Ectodermal cell (in vitro differentiated cells): ENCODE results near the gene S100A7. TPM values are rescaled to one million over a fixed set of nuclear protein-coding genes. Genes with fewer than 3 reads are reported as not detected.

Source experiments
- H3K27ac ChIP-seq: 2 replicates; pipeline ENCODE4 v1.7.0; 2013; ENCODE audit warnings: mild to moderate bottlenecking, low read depth, low read length; ENCODE audit not compliant: insufficient read depth, poor library complexity, severe bottlenecking
- H3K27me3 ChIP-seq: 2 replicates; pipeline ENCODE4 v1.7.0; 2013; ENCODE audit warnings: mild to moderate bottlenecking, low read length; ENCODE audit not compliant: insufficient read depth, control insufficient read depth, poor library complexity, severe bottlenecking
- H3K36me3 ChIP-seq: one replicate; pipeline ENCODE4 v1.7.0; 2013; ENCODE audit warnings: low read length; ENCODE audit not compliant: control insufficient read depth, insufficient read depth
- H3K4me1 ChIP-seq: one replicate; pipeline ENCODE4 v1.7.0; 2013; ENCODE audit warnings: low read length; ENCODE audit not compliant: control insufficient read depth, insufficient read depth
- H3K4me3 ChIP-seq: 2 replicates; pipeline ENCODE4 v1.7.0; 2013; ENCODE audit warnings: low read depth, low read length, control low read depth; ENCODE audit not compliant: insufficient read depth
- H3K9me3 ChIP-seq: 2 replicates; pipeline ENCODE4 v1.7.0; 2013; ENCODE audit warnings: mild to moderate bottlenecking, low read length, moderate library complexity; ENCODE audit not compliant: control insufficient read depth
- WGBS, 2 experiments: methylation state at CpG; one replicate each; pipeline ENCODE4 v1.1.7; 2013; ENCODE audit warnings: missing lambda C conversion rate in 2 of 2; 5-methylcytosine and 5-hydroxymethylcytosine counted together
- polyA plus RNA-seq, 4 experiments: library from polyadenylated mRNA; stranded (reverse); fragments of 50-300 nt; gene quantifications; one replicate each; pipeline ENCODE4 v1.2.3, GENCODE V29; 2013

S100A7 gene
- not detected for polyA plus RNA-seq (2013, experiment 1 of 4)
- polyA plus RNA-seq (2013, experiment 2 of 4) = not detected
- not detected for polyA plus RNA-seq (2013, experiment 3 of 4)
- polyA plus RNA-seq (2013, experiment 4 of 4) = not detected

GRCh38 chr1:153460551-153460950 lies at the start of gene S100A7:
S100A7 (minus strand) TSS chr1:153460651; CDS start chr1:153459013, 1,638 bp downstream.
- Histone ChIP-seq H3K36me3 (no peaks in the 10 kb centered on the region), H3K27ac (no peak within 1 kb of the TSS), H3K4me1 (no peaks in the 10 kb centered on the region), H3K9me3 (no peaks in the 10 kb centered on the region), H3K4me3 (no peak within 1 kb of the TSS), H3K27me3 (no peaks in the 10 kb centered on the region)
- whole genome bisulfite sequencing, 2 experiments = 90 to 93% methylated on average over 4 of the region's 4 CpGs

DNA sequence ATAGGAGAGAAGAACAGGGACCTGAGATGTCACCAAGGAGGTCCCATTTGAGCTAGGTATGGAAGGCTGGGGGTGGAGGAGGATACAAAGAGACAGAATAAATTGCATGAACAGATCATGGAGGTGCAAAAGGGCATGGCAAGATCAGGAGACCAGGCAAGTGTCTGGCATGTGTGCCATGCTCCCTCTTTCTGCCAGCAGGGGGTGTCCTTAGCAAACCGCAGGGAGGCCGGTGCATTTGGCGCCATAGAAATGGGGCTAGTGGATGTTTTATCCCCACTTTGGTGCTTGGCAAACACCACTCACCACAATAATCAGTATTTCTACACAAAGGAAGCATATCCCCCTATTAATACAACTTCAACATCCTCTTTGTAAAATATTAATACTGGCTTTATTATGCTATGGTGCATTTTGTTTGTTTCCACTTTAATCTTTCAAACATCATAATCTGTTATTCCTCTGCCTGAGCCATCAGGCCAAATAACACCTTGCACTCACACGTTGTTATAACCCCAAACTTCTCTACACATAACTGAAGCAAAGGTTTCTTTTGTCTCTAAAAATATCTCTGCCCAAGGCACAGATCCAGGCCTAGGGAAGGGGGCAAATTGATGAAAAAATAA lies 49.4 kb upstream of the S100A7 start:
- Histone ChIP-seq H3K27ac (no peak overlapping the region), H3K27me3 (no peaks in the 10 kb centered on the region), H3K4me3 (no peak overlapping the region), H3K36me3 (no peaks in the 10 kb centered on the region), H3K4me1 (no peaks in the 10 kb centered on the region), H3K9me3 (no peaks in the 10 kb centered on the region)
- 64 to 73% methylated on average over 4 of the region's 4 CpGs for WGBS, 2 experiments

GRCh38 chr1:153509036-153509435 lies 48.6 kb upstream of the S100A7 start:
- no peaks in the 10 kb centered on the region for H3K4me1 ChIP-seq
- H3K4me3 ChIP-seq = no peak overlapping the region
- H3K27ac ChIP-seq = no peak overlapping the region
- no peaks in the 10 kb centered on the region for H3K9me3 ChIP-seq
- no peaks in the 10 kb centered on the region for H3K27me3 ChIP-seq
- WGBS, 2 experiments = 89 to 91% methylated on average over 3 of the region's 3 CpGs
- H3K36me3 ChIP-seq = no peaks in the 10 kb centered on the region

- H3K27ac ChIP-seq = no peak overlapping the region
- H3K36me3 ChIP-seq = no peaks in the 10 kb centered on the region
- no peak overlapping the region for H3K4me3 ChIP-seq
- H3K4me1 ChIP-seq = no peaks in the 10 kb centered on the region
- no peaks in the 10 kb centered on the region for H3K9me3 ChIP-seq
- H3K27me3 ChIP-seq = no peaks in the 10 kb centered on the region
- 89 to 94% methylated on average over 11 of the region's 11 CpGs for WGBS, 2 experiments
Observed at GRCh38 chr1:153507926-153508583, 47.6 kb upstream of the S100A7 start.

DNA sequence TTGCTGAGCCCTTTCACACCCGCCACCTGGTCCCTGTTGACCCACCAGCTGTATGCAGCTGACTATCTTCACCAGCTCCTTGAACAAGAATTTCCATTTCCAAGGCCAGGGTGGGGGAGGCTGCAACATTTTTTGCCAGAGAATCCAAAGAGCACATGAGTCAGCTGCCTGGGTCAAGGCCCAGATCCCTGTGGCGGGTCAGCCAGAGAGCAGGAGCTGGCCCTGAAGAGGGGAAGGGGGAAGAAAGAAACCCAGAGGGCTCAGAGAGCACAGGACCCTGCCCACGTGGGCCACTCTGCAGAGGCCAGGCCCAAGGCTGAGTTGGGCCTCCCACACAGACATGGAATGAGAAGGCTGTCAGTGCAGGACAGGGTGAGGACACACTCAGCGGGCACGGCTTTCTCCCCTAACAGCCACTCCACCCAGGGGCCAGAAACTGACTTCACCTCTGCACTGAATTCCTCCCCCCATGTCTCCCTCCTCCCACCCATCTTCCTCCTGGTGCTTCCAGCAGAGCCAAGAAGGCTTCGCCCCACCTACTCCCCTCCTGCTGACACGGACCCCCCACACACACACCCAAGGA lies 46.5 kb upstream of the S100A7 start:
- Histone ChIP-seq H3K9me3 (no peaks in the 10 kb centered on the region), H3K27me3 (no peaks in the 10 kb centered on the region), H3K4me3 (no peak overlapping the region), H3K4me1 (no peaks in the 10 kb centered on the region), H3K27ac (no peak overlapping the region), H3K36me3 (no peaks in the 10 kb centered on the region)
- WGBS, 2 experiments = 79% methylated on average over 7 of the region's 7 CpGs

DNA sequence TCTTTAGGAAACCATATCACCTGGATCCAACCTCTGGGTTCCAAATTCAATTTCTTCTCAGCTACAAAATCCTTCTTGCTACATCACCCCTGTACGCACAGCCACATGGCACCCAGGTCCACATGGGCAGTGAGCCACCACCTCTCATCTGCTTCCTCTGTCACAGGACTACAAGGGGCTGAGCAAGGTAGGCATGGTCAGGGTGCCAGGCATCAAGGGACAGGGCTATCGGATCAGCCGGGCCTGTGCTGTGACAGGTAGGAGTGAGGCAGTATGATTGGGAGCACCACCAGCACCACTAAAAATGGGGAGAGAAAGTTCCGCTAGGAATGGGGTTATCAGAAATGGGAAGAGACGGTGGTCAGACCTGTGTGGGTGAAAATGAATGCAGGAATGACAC lies 45.9 kb upstream of the S100A7 start:
- Histone ChIP-seq H3K4me3 (no peak overlapping the region), H3K27ac (no peak overlapping the region), H3K4me1 (no peaks in the 10 kb centered on the region), H3K9me3 (no peaks in the 10 kb centered on the region), H3K27me3 (no peaks in the 10 kb centered on the region), H3K36me3 (no peaks in the 10 kb centered on the region)
- WGBS, 2 experiments = 93% methylated on average over 5 of the region's 5 CpGs

DNA sequence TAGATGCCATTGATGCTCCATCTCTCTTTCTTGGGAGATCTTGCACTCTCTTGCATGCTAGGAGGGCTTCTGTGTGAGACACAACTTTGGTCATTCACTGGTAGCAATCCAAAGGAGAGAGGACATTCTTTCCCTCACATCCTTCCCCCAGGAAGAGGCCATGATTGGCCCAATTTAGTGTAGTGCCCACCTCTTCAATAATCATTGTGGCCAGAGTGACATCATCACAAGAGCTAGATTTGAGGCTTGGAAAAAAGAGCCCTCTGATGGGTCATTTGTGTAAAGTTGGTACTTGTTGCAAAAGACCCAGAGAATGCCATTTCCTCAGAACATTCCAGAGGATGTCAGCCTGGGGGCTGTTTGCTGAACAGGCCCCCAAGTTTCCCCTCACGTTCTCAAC lies 45.1 kb upstream of the S100A7 start:
- no peaks in the 10 kb centered on the region for H3K27me3 ChIP-seq
- H3K9me3 ChIP-seq = no peaks in the 10 kb centered on the region
- no peaks in the 10 kb centered on the region for H3K36me3 ChIP-seq
- H3K4me3 ChIP-seq = no peak overlapping the region
- no peak overlapping the region for H3K27ac ChIP-seq
- WGBS, 2 experiments = 81 to 89% methylated on average over 1 of the region's 1 CpG
- no peaks in the 10 kb centered on the region for H3K4me1 ChIP-seq

DNA sequence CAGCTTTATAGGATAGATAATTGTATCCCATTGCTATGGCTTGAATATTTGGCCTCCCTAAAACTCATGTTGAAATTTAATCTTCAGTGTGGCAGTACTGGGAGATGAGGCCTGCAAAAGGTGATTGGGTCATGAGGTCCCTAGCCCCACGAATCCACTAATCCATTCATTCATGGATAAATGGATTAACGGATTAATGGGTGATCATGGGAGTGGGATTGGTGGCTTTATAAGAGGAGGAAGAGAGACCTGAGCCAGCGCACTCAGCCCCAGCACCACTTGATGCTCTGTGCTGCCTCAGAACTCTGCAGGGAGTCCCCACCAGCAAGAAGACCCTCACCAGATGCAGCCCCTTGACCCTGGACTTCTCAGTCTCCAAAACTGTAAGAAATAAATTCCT lies 43.3 kb upstream of the S100A7 start:
- WGBS, 2 experiments = 88 to 97% methylated on average over 3 of the region's 3 CpGs
- Histone ChIP-seq H3K9me3 (no peaks in the 10 kb centered on the region), H3K27me3 (no peaks in the 10 kb centered on the region), H3K4me1 (no peaks in the 10 kb centered on the region), H3K27ac (no peak overlapping the region), H3K4me3 (no peak overlapping the region), H3K36me3 (no peaks in the 10 kb centered on the region)

- Histone ChIP-seq H3K36me3 (no peaks in the 10 kb centered on the region), H3K4me3 (no peak overlapping the region), H3K4me1 (no peaks in the 10 kb centered on the region), H3K27me3 (no peaks in the 10 kb centered on the region), H3K9me3 (no peaks in the 10 kb centered on the region), H3K27ac (no peak overlapping the region)
- 64 to 74% methylated on average over 2 of the region's 2 CpGs for whole genome bisulfite sequencing, 2 experiments
Observed at GRCh38 chr1:153498746-153499145, 38.3 kb upstream of the S100A7 start.

GRCh38 chr1:153495536-153495935 lies 35.1 kb upstream of the S100A7 start:
- H3K36me3 ChIP-seq = no peaks in the 10 kb centered on the region
- peaks cover 4% of the 10 kb centered on the region for H3K4me1 ChIP-seq
- H3K9me3 ChIP-seq = no peaks in the 10 kb centered on the region
- no peak overlapping the region for H3K4me3 ChIP-seq
- WGBS, 2 experiments = 90 to 92% methylated on average over 6 of the region's 6 CpGs
- H3K27me3 ChIP-seq = no peaks in the 10 kb centered on the region
- H3K27ac ChIP-seq = no peak overlapping the region
